GM20000 (cell line): ENCODE data around the gene FBLN5.

Source experiments
- DNase-seq: peaks from one replicate; pipeline ENCODE4 v3.0.0; 2012; ENCODE audit warnings: low spot score
- TF ChIP-seq, protein P1 (sequence below): IDR thresholded peaks from 2 replicates; pipeline ENCODE4 v1.5.1; 2012; ENCODE audit warnings: mild to moderate bottlenecking, control low read depth; ENCODE audit errors: extremely low read depth, missing control alignments

FBLN5 gene

DNA sequence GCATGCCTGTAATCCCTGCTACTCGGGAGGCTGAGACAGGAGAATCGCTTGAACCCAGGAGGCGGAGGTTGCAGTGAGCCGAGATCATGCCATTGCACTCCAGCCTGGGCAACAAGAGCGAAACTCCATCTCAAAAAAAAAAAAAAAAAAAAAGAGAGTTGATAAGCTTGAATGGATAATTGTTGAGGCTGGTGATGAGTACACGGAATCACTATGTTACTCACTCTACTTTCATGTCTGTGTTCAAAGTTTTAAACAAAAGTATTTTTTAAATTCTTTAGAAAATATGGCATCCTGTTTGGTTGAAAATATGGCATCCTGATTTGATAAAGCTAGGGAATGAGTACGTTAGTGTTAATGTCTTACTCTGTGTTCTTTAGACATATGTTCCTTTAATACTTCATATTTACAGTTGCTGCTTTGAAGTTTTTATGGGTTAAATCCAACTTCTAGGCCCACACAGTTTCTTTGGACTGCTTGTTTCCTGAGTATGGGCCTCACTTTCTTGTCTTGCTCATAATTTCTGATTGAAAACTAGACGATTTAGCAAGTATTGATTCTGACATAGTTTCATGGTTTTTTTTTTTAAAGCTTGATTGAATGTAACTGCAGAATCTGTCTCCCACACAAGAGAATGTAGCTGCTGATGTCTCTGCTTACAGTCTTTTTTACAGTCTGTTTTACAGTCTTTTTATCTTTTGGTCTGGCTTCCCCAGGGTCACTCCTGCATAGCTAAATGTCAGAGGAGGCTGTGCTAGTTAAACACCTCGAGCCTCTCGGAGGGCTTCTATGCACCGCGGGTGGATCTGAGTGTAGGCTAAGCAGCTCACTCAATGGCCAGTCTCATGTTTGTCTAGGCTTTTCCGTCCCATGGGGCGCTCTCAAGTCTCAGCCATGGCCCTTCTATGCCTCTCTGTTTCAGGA is 14.1 kb upstream of the FBLN5 start:
- TF ChIP-seq, protein P1, sequence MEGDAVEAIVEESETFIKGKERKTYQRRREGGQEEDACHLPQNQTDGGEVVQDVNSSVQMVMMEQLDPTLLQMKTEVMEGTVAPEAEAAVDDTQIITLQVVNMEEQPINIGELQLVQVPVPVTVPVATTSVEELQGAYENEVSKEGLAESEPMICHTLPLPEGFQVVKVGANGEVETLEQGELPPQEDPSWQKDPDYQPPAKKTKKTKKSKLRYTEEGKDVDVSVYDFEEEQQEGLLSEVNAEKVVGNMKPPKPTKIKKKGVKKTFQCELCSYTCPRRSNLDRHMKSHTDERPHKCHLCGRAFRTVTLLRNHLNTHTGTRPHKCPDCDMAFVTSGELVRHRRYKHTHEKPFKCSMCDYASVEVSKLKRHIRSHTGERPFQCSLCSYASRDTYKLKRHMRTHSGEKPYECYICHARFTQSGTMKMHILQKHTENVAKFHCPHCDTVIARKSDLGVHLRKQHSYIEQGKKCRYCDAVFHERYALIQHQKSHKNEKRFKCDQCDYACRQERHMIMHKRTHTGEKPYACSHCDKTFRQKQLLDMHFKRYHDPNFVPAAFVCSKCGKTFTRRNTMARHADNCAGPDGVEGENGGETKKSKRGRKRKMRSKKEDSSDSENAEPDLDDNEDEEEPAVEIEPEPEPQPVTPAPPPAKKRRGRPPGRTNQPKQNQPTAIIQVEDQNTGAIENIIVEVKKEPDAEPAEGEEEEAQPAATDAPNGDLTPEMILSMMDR, result no peak
- no peak for DNase-seq

DNA sequence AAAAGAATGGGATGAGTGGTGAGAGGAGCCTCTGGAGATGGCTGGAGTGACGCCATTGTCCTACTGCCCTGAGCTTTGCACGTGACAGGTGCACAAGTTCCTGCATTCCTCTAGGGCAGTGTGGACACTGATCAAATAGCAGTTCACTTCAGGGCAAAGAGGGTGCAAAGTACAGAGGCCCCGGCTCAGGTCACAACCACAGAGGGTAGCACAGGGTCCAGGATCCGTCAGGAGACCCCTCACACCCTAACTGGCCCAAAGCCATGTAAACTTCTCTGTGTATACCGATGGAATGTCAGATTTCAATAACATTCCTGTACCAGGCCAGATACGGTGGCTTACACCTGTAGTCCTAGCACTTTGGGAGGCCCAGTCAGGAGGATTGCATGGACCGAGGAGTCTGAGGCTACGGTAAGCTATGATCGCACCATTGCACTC is 10.4 kb upstream of the FBLN5 start:
- TF ChIP-seq, protein P1, result no peak
- DNase-seq, result no peak

DNA sequence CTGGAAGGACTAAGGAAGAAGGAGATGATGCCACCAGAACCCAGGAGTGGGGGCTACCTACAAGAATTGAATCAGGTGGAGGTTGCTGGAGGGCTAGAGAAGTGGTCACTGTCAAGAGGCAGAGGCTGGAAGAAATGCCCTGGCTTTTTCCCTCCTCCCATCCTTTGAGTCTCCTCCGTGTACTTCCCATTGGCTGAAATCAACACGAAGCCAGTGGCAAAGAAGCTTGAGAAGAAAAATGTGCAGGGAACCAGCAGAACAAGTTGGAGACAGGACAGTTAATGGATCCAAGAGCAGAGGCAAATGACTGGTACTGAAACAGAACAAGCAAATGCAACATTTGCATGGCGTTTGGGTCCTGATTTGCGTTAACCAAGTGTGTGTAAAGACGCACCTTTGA is 9.1 kb upstream of the FBLN5 start:
- TF ChIP-seq, protein P1, result no peak

DNA sequence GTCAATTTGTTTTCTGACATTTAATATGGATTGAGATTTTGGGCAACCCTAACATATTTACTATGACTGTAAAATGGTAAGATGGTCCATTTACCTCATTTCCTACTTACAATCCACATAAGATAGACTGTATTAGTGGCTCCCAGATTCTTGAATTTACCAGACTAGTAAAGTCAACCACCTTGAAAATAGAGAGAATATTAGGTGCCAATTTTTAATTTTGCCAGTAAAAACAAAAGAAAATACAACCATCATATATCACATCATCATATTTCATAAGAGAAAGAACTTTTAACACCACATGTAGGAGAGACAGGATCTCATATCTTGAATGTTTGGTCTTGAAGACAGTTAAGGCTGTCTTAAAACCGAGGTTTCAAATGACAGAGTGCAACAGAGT is 7.7 kb upstream of the FBLN5 start:
- TF ChIP-seq, protein P1, result no peak
- DNase-seq, result no peak

More for the DNA sequence above, 9.1 kb upstream of the FBLN5 start:
- no peak for DNase-seq

DNA sequence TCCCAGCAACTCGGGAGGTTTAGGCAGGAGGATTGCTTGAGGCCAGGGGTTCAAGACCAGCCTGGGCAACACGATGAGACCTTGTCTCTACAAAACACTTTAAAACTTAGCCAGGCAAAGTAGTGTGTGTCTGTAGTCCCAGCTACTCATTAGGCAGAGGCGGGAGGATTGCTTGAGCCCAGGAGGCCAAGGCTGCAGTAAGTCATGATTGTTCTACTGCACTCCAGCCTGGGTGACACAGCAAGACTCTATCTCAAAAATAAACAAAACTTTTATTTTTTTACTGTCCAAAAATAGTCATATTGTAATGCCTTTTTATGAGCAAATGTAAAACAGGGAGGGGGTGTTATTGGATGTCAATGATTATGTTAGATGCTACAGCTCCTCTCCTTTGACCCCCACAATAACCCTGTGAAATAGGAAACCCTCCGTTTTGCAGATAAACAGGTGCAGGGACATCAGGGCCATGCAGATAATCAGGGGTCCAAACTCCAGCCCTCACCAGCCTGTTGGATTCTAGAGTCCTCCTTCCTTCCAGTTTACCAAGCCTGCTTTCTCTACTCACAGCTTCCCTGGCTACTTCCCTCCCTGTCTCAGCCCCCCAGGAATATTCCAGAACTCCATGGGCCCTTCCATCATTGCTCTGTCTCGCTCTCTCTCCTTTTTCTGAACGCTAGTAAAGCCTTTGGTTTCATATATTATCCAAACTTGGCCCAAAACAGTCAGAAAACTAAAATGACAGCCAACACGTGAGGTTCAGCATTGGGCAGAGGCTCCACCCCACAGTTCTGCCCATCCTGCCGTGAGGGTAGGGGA is 5.9 kb upstream of the FBLN5 start:
- TF ChIP-seq, protein P1, result no peak
- no peak for DNase-seq

DNA sequence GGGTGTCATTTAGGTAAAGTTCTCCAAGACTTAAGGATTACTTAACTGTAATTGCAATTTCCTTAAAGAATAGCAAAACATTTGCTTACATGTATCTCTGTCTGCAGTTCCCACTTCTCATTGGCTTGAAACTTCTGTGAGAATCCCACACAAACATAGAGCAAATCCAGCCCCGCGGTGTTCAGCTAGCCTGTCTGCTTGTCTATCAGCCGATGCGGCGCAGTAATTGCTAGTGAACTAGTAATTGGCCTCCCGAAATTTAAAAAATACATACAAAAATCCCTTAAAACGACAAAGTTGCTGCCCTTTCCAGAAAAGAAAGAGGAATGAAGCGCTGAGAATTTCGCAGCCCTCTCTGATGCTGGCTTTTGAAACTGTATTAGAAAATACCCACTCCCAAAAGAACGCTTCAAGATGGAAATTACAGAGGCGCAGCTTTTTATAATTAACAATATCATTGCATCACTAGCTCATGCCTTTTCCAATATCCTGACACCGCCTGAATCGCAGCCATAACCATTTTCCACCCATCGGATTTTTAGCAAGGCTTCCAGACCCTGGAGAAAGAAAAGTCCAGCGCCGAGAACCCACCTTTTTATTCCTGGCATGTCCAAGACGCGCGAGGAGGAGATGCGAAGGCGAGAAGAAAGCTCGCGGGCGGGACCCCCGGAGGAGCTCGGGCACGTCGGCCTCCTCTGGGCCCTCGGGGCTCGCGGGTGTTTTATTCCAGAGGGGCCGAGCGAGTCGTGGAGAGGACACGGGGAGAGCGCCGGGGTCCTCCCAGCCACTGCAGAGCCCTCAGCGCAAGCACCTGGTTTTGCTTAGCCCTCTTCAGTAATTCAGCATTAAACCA is 646 bp downstream of the FBLN5 start:
- TF ChIP-seq, protein P1, result no peak
- no peak for DNase-seq
